Stimulated activated CD4-positive, alpha-beta T cell treated with anti-CD3 and anti-CD28 coated beads, Interleukin-2, amount 100 ng/mL, for 4 hours (primary cell): ENCODE results near the gene PTH2.
A peak's percentile ranks its signal among the peaks of the same experiment; 100 is the strongest.
"Not testable (repeated sequence)": the region's sequence is repeated elsewhere in the genome, so short reads cannot be mapped to it uniquely, and the experiment has no call there.

Experiments
- DNase-seq: peaks from one replicate; pipeline ENCODE4 v3.0.0-alpha.2; 2020; ENCODE audit warnings: low read depth

Gene PTH2

DNA sequence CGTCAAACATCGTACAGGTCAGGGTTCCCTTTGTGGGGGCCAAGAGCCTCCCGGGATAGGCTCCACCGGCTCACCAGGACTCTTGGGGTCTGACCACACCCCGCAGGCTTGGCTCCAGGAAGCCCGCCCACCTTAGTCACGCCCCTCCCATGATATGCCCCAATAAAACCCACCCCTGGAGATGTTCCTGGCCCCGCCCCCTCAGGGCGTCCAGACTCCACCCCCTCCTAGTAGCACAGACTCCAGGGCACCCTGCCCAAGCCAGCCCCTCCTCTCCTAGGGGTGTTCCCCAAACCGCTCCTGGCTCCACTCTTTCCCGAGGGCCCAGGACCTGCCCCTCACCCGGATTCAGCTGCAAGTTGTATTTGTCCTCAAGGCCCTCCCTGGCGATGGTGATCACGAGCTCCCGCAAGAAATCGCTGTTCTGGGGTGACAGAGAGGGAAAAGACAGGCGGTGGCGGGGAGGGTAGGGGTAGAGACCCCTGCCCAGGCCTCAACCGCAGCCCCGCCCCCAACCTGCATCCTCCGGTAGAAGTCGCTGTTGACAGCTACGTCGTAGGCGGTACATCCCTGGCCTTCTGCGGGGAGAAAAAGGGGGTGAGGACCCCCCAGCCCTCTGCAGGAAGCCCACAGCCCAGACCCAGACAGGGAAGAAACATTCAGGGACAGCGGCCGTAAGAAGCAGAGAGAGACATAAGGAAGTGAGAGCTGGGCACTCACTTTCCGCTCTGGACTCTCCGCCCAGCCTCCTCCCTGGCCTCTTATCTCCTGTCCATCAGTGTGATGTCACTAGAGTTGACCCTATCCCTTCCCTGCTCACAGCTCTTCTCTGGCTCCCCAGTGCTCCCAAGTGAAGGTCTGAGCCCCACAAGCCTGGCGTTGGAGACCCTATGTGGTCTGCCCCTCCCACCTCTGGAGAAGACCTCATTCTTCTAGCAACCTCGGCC lies 24.5 kb upstream of the PTH2 start:
- no peak for DNase-seq

DNA sequence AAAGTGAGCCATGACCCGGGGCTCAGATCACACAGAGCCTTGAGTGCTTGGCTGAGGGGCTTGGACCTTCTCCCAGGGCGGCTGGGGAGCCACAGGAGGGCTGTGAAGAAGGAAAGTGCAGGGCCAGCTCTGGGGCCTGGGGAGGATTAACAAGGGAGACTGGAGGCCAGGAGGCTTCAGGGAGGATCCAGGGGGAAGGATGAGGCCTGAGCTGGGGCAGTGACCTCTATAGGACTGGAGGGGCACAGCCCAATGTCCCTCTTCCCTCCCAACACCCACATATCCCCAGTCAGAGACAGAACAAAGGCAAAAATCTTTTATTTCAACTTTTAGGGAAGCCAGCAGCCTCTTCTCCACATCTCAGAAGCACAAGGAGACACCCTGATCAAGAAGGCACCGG lies 22.8 kb upstream of the PTH2 start:
- no peak for DNase-seq

DNA sequence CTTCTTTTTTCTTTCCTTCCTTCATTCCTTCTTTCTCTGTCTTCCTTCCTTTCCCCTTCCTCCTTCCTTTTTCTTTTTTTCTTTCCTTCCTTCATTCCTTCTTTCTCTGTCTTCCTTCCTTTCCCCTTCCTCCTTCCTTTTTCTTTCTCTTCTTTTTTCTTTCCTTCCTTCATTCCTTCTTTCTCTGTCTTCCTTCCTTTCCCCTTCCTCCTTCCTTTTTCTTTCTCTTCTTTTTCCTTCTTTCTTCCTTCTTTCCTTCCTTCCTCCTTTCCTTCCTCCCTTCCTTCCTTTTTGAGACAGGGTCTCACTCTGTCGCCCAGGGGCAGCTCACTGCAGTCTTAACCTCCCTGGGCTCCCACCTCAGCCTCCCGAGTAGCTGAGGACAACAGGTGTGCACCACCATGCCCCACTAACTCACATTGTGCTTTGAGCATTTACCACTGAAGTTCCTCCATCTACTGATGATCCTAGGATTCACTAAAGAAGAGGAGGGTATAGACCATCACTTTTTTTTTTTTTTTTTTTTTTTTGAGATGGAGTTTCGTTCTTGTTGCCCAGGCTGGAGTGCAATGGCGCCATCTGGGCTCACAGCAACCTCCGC lies 21.0 kb upstream of the PTH2 start:
- not testable (repeated sequence) for DNase-seq

GRCh38 chr19:49443366-49444099 lies 20.3 kb upstream of the PTH2 start:
- peak; percentile 90 for DNase-seq

DNA sequence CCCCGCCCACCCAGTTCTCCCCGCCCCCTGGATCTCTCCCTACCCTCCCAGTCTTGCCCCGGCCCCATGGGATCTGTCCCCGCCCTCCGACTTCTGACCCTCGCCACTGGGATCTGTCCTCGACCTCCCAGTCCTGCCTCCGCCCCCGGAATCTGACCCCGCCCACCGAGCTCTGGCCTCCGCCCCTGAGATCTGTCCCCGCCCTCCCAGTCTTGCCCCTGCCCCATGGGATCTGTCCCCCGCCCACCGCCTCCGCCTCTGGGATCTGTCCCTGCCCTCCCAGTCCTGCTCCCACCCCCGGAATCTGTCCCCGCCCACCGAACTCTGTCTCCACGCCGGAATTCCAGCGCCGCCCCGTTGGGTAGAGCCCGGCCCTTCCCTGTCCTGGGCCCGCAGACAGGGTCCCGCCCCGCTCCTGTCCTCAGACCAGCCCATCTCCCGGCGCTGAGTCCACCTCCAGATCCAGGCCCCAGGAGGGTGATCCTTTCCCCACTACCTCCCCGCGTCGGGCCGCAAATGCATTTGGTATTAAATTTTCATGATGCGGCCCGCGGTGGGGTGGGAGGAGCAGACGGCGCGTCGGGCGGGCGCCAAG lies 19.6 kb upstream of the PTH2 start:
- DNase-seq = no peak

DNA sequence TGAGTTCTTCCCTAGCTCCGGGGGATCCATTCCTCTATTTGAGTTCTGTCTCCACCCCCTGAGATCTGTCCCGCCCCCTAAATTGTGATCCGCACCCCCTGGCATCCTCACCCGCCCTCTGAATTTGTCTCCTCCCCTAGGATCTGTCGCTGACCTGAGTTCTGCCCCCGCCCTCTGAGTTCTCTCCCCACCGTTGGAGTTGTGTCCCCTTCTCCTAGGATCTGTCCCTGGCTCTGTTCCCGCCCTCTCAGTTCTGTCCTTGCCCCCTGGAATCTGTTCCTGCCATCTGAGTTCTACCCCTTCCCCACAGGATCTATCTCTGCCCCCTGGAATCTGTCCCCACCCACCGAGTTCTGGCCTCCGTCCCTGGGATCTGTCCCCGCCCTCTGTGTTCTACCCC lies 19.1 kb upstream of the PTH2 start:
- DNase-seq = no peak

- DNase-seq = no peak
These were observed 18.7 kb upstream of the PTH2 start for GRCh38 chr19:49441960-49442350.

- no peak for DNase-seq
These were observed 18.1 kb upstream of the PTH2 start, which contains the start of gene SLC17A7 for GRCh38 chr19:49441210-49441959. Gene SLC17A7, minus strand, starts transcription at chr19:49441527. Its CDS starts 148 bp downstream, at chr19:49441379.

- no peak for DNase-seq
These were observed 17.4 kb upstream of the PTH2 start for GRCh38 chr19:49440439-49441209.

DNA sequence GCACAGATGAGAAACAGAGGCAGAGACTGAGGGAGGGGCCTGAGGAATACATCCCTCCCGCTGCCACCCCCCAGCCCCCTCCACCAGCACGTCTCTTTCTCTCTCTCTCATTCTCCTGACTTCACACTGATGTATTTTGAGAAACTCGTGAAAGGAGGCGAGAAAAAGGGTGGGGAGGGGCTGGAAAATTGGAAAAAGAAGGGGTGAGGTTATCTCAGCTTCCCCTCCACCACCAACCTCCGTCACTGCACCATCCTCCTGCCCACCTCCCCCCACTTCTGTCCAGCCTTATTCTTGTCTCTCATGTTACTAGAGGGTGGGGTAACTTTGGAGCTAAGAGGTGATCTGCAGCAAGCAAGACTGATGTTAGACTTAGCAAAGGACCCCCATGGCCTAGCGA lies 16.6 kb upstream of the PTH2 start:
- no peak for DNase-seq

- no peak for DNase-seq
These were observed 15.0 kb upstream of the PTH2 start for GRCh38 chr19:49438261-49438660.

DNA sequence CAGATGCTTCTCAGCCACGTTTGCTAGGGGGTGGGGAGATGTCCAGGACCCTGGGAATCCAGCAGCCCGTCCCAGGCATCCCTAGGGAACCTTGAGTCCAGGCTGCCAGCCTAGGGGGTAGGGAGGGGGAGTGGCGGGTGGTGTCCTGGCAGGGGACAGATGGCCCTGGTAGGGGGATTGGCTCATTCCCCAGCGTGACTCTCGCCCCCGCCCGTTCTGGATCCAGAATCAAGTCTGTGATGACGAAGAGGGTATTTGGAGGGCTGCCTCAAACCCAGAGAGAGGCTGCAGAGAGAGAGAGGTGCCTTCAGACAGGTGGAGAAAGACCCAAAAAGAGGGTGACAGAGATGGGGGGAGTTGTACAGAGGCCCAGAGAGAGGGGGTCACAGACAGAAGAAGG lies 14.0 kb upstream of the PTH2 start:
- no peak for DNase-seq

DNA sequence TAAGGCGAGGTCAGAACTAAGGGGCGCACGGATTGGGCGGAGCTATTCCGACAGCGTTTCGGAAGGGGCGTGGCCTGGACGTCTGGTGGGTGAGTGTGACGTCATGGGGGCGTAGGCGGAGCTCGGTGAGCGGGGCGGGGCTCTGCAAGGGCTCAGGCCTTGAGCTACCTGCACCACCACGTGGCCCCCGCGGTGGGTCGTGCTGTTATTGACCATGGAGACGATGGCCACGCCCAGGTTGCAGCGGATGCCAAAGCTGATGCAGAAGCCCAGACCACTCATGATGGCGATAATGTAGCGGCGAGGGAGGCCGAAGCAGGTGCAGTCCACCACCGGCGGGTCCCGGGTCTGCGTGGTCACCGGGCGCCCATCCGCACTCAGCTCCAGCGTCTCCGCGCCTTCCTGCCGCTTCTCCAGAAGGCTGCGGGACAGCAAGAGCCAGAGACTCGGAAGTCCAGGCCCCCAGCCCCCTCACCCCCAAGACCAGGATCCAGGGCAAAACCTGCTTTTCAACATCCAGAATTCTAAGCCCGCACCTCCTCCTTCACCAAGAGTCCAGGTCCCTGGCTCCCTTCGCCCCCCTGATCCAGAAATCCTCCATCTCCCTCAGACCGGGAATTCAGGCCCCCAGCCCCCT lies 13.3 kb upstream of the PTH2 start:
- DNase-seq = no peak

- no peak for DNase-seq
These were observed 12.4 kb upstream of the PTH2 start for GRCh38 chr19:49435670-49436069.

- DNase-seq = no peak
These were observed 11.8 kb upstream of the PTH2 start for GRCh38 chr19:49434907-49435583.

DNA sequence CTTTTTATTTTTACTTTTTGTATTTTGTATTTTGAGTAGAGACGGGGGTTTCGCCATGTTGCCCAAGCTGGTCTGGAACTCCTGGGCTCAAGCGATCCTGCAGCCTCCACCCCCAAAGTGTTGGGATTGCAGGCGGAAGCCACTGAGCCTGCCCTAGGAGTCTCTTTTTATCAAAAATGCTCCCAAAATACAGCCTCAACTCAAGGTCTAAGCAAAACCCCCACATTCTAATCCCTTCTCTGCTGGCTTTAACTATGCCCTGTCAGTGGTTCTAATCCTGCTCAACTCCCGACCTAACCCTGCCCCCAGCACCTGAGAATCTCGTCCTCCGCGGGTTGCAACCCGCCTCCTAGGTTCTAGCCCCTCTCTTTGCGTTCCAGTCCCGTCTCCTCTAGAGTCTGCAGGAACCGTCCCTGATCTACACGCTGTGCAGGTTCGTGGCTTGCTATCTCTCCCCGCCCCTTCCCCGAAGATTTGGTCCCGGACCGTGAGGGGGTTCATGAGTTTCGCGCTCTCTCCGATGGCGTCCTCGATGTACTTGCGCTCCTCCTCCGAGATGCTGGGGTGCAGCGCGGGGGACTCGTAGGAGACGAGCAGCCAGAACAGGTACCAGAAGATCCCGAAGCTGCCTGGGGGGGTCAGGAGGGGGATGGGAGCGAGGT lies 10.1 kb upstream of the PTH2 start:
- no peak for DNase-seq

- no peak for DNase-seq
These were observed 9.2 kb upstream of the PTH2 start for GRCh38 chr19:49432141-49433073.

DNA sequence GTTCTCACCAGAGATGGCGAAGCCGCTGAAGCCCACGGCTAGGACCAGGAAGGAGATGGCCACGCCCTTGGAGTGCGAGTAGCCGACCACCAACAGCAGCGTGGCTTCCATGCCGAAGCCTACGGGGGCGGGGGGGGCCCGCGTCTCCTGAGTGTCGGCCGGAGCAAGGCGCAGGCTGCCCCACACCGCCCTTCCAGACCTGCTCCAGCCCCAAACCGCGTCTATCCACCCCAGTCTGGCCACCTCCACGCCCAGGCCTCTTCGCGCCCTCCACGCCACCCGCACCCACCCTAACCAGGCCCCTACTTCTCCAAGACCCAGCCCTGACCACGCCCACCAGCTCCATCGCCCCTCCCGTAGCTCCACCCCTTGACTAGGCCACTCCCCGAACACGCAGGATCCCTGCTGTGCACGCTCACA lies 8.1 kb upstream of the PTH2 start:
- no peak for DNase-seq
